Adrenal gland (tissue), 5 donors: ENCODE data around the gene PTPN18.

ENCODE experiments used
- CTCF ChIP-seq, 6 experiments: fragments of 450-650 bp in 4 of 6; fragments of 200-600 bp in 2 of 6; sonication (generic) in 1 of 6; IDR thresholded peaks; 1 replicate in 5 of 6; 2 replicates in 1 of 6; pipeline versions ENCODE4 v1.5.1 to v1.8.0; 2016 to 2021; ENCODE audit warnings: antibody characterized with exemption in 6 of 6, mild to moderate bottlenecking in 2 of 6, moderate library complexity in 1 of 6
- POLR2A ChIP-seq, 2 donors: fragments of 450-650 bp; IDR thresholded peaks; one replicate each; pipeline ENCODE4 v1.6.1; 2017; ENCODE audit warnings: antibody characterized with exemption in 2 of 2, mild to moderate bottlenecking in 2 of 2, moderate library complexity in 1 of 2
- donor health status: DM: no; HTN: no; CAD: no.

- TF ChIP-seq CTCF (IDR thresholded peaks at IDR 0.05) (no peak), POLR2A (IDR thresholded peaks at IDR 0.05) (no peak)
Observed at GRCh38 chr2:130339885-130340745, 15.7 kb upstream of the PTPN18 start.
